Stimulated activated CD8-positive, alpha-beta memory T cell treated with anti-CD3 and anti-CD28 coated beads, Interleukin-7, amount 100 ng/mL, for 4 hours (primary cell): Measurements from ENCODE around the gene TSN.
"Not testable (repeated sequence)": the region's sequence is repeated elsewhere in the genome, so short reads cannot be mapped to it uniquely, and the experiment has no call there.

Source experiments
- DNase-seq, 2 donors: peaks; one replicate each; pipeline ENCODE4 v3.0.0-alpha.2; 2020; ENCODE audit warnings: low read depth in 2 of 2

Gene TSN

DNA sequence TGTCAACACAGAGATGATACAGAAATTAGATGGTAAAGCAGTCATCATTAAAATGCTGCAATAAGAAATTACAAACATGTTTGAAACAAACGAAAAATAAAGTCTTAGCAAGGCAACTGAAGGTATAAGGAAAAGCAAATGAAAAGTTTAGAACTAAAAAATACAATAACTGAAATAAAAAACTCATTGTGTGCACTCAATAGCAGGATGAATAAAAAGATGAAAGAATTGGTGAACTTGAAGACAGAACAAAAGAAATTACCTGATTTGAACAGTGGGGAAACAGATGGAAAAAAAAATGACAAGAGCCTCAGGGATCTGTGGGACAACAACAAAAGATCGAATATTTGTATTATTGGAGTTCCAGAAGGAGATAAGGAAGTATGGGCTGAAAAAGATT is 46.5 kb downstream of the TSN start:
- no peak for DNase-seq

- DNase-seq: no peak
Measured at GRCh38 chr2:121803503-121803902, 48.1 kb downstream of the TSN start.

DNA sequence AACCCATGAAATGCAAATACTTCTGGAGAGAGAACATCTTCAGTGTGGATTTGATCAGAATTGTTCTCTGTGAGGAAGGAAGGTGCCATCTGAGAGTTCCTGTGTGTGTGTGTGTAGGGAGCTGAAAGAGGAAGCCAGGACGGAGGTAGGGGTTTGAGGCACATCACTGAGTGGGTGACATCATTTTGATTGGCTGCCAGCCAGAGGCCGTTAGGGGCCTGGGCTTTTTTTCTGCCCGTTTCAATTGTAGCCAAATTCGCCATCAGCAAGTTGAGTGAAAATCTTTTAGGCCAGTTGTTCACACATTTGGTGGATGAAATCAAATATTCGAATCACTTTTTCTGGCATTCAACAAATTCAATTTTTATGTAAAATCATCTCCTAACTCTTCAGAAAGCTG is 48.9 kb downstream of the TSN start:
- DNase-seq: no peak

- DNase-seq: no peak
Measured at GRCh38 chr2:121804997-121805765, 49.7 kb downstream of the TSN start.

DNA sequence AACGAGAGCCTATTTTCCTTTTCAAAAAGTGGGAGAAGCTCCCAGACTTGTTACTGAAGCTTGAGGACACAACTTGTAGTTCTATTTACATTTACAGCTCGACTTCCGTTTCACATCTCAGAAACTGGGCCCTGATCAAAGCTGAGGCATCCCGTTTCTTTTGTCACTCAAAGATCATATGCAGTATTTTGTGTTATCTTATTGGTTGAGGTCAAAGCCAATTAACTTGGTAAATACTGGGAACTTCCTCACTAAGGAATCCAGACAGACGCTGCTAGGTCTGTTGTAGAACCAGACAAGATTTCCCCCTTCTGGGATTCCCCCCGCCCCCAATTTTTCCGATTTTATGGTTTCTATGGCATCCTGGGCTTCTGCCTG is 50.3 kb downstream of the TSN start:
- DNase-seq: no peak

DNA sequence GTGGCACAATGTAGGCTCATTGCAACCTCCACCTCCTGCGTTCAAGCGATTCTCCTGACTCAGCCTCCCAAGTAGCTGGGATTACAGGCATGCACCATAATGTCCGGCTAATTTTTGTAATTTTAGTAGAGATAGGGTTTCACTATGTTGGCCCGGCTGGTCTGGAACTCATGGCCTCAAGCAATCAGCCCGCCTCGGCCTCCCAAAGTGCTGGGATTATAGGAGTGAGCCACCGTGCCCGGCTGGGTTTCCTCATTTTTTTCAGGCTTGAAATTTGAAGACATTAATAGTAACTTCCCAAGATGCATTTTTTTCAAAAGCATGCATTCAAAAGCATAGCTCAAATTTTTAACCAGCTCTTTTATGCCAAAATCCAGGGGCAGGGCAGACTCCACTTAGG is 52.3 kb downstream of the TSN start:
- not testable (repeated sequence) for DNase-seq

DNA sequence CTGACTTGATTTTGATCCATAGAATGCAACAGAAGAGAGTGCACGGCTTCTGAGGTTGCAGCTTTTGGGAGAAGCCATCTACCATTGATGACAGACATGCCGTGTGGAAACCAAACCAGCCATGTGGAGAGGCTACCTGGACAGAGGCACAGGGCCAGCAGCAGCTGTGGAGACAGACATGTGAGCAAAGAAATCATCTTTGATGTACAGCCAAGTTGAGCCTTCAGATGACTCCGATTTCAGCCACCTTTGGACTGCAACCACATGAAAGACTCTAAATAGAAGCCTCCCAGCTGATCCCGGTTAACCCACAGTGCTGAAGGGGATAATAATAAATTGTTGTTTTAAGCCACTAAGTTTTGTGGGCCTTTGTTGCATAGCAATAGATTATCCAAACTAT is 54.2 kb downstream of the TSN start:
- no peak for DNase-seq

- DNase-seq: no peak
Measured at GRCh38 chr2:121810959-121811853, 55.8 kb downstream of the TSN start.

GRCh38 chr2:121813083-121813482 is 57.6 kb downstream of the TSN start:
- not testable (repeated sequence) for DNase-seq

DNA sequence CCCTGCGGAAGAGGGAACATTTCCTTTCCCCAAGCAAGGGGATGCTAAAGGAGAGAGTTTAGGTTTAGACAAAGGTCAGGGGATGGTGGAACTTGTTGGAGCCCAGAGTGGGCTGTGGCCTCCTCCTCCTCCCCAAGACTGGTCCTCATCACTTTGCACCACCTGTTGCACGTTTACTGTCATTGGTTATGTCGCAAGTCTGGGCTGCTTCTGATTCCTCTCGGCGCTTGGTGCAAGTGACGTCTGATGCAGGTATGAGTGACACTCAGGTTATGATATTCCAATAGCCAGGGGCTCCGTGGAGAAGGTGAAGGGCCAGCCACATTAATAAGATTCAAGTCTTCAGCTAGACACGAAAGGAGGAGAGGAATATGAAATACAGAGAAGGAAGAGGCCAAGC is 59.8 kb downstream of the TSN start:
- DNase-seq: no peak

- no peak for DNase-seq
Measured at GRCh38 chr2:121816797-121817196, 61.3 kb downstream of the TSN start.

DNA sequence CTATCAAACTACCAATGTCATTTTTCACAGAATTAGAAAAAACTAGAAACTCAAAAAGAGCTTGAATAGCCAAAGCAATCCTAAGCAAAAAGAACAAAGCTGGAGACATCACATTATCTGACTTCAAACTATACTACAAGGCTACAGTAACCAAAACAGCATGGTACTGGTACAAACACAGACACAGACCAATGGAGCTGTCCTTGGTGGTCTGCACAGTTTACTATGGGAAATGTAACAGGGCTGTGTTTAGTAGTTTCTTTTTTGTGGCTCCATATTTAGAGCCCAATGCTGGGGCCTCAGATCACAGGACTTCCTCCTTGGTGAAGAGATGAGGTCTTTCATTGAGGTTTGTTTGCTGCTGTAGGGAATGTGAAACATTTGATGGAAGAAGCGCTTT is 61.9 kb downstream of the TSN start:
- DNase-seq: not testable (repeated sequence)
